HepG2 (cell line): ENCODE measurements around the gene VPS13D. TPM values are rescaled to one million over a fixed set of nuclear protein-coding genes. Genes with fewer than 3 reads are reported as not detected.

Experiments
- BCLAF1 ChIP-seq: fragments of 450-650 bp; IDR thresholded peaks from 2 replicates; pipeline ENCODE4 v1.6.1; 2017; ENCODE audit warnings: mild to moderate bottlenecking
- BORCS8-MEF2B ChIP-seq: sonication (generic); formaldehyde crosslinking; IDR thresholded peaks from 2 replicates; pipeline ENCODE4 v1.8.0; 2022; ENCODE audit warnings: mild to moderate bottlenecking, missing genetic modification reagents
- CBX1 ChIP-seq: IDR thresholded peaks from one replicate; pipeline ENCODE4 v1.6.1; 2016; ENCODE audit warnings: antibody characterized with exemption, low read depth
- CTCF ChIP-seq: sonication (generic); formaldehyde crosslinking; IDR thresholded peaks from 2 replicates; pipeline ENCODE4 v1.5.0; 2020; ENCODE audit warnings: mild to moderate bottlenecking, missing genetic modification reagents, moderate library complexity
- EP300 ChIP-seq, 3 experiments: sonication (generic) in 1 of 3; formaldehyde crosslinking in 1 of 3; IDR thresholded peaks; 2 replicates each; pipeline versions ENCODE4 v1.5.1 to v1.6.1; 2011 to 2020; ENCODE audit warnings: low read depth in 2 of 3, low read length in 2 of 3, borderline replicate concordance in 1 of 3, improper control_type of control experiment in 1 of 3, mild to moderate bottlenecking in 1 of 3, missing genetic modification reagents in 1 of 3, moderate library complexity in 1 of 3
- FOXA1 ChIP-seq, 2 experiments: fragments of 450-650 bp in 1 of 2; sonication (generic) in 1 of 2; formaldehyde crosslinking in 1 of 2; IDR thresholded peaks; 2 replicates each; pipeline versions ENCODE4 v1.4.0 to v1.6.1; 2016 to 2020; ENCODE audit warnings: missing genetic modification reagents in 1 of 2
- GMEB1 ChIP-seq: sonication (generic); formaldehyde crosslinking; IDR thresholded peaks from 2 replicates; pipeline ENCODE4 v1.5.1; 2020; ENCODE audit warnings: missing genetic modification reagents, mild to moderate bottlenecking, borderline replicate concordance
- IRF1 ChIP-seq: sonication (generic); formaldehyde crosslinking; IDR thresholded peaks from 2 replicates; pipeline ENCODE4 v1.4.0; 2020; ENCODE audit warnings: low read depth, mild to moderate bottlenecking, missing genetic modification reagents
- PTBP1 ChIP-seq: fragments of 200-400 bp; formaldehyde crosslinking; IDR thresholded peaks from 2 replicates; pipeline ENCODE4 v1.6.1; 2018; ENCODE audit warnings: low read length, low read depth; ENCODE audit not compliant: poor library complexity, severe bottlenecking
- RBAK ChIP-seq: sonication (generic); formaldehyde crosslinking; IDR thresholded peaks from 2 replicates; pipeline ENCODE4 v1.5.1; 2020; ENCODE audit warnings: mild to moderate bottlenecking, missing genetic modification reagents
- SNAPC5 ChIP-seq: sonication (generic); formaldehyde crosslinking; IDR thresholded peaks from 2 replicates; pipeline ENCODE4 v1.8.1; 2023; ENCODE audit warnings: mild to moderate bottlenecking, missing genetic modification reagents, borderline replicate concordance
- THAP9 ChIP-seq: sonication (generic); formaldehyde crosslinking; IDR thresholded peaks from 2 replicates; pipeline ENCODE4; 2020; ENCODE audit warnings: missing genetic modification reagents, mild to moderate bottlenecking, borderline replicate concordance
- XRCC5 ChIP-seq: fragments of 200-400 bp; formaldehyde crosslinking; optimal IDR thresholded peaks from 2 replicates; pipeline ENCODE3; 2017; ENCODE audit warnings: mild to moderate bottlenecking, low read length
- ZFP1 ChIP-seq: IDR thresholded peaks from 2 replicates; pipeline ENCODE4 v1.6.1; 2016
- ZNF292 ChIP-seq: sonication (generic); formaldehyde crosslinking; IDR thresholded peaks from 2 replicates; pipeline ENCODE4 v1.8.1; 2022; ENCODE audit warnings: mild to moderate bottlenecking, low read depth, missing genetic modification reagents, borderline replicate concordance
- ZNF674 ChIP-seq: sonication (generic); formaldehyde crosslinking; IDR thresholded peaks from 2 replicates; pipeline ENCODE4 v1.5.0; 2020; ENCODE audit warnings: low read depth, mild to moderate bottlenecking, missing genetic modification reagents
- ZNF713 ChIP-seq: sonication (generic); formaldehyde crosslinking; IDR thresholded peaks from 2 replicates; pipeline ENCODE4 v1.4.0; 2020; ENCODE audit warnings: mild to moderate bottlenecking, missing genetic modification reagents
- polyA plus RNA-seq, 8 experiments: library from polyadenylated mRNA; depleted of rRNA in 3 of 8; stranded (reverse) in 7 of 8; unstranded in 1 of 8; fragments of >200 nt; fragmentation: Illumina TruSeq in 4 of 8; extraction: Trizol in 4 of 8; gene quantifications; 2 replicates each; pipeline versions ENCODE4 v1.2.1 to v1.2.3, GENCODE V29; 2011 to 2016; ENCODE audit warnings: low read depth in 4 of 8, missing spikeins in 1 of 8, mixed read lengths in 1 of 8; ENCODE audit not compliant: insufficient read depth in 1 of 8
- total RNA-seq, 5 experiments: library from RNA; depleted of rRNA; stranded (reverse); fragments of >200 nt; fragmentation: Illumina TruSeq; extraction: Trizol; gene quantifications; 2 replicates each; pipeline ENCODE4 v1.2.3, GENCODE V29; 2016; ENCODE audit warnings: low read depth in 1 of 5

VPS13D gene
- total and polyA plus RNA-seq, 2 of the 13 experiments (the other 11 are each of a cell fraction or from before 2014, with no cell fraction given) = 8.6 to 13.9 TPM

GRCh38 chr1:12402159-12402673 lies 172.4 kb downstream of the VPS13D start (continued):
- TF ChIP-seq GMEB1 (CRISPR knock-in tag) (no peak), CTCF (CRISPR knock-in tag) (no peak), ZFP1 (0 out of 2 replicates have a peak, but pooled peaks have one; percentile 50), THAP9 (no peak), CBX1 (no peak), FOXA1 (IDR thresholded peaks at IDR 0.05) (peak; percentile 76), FOXA1 (CRISPR knock-in tag; IDR thresholded peaks at IDR 0.05) (peak; percentile 95), PTBP1 (no peak), RBAK (no peak), BCLAF1 (no peak), ZNF713 (no peak), SNAPC5 (CRISPR knock-in tag) (no peak), XRCC5 (no peak), IRF1 (no peak), EP300 (IDR thresholded peaks at IDR 0.05; ENCODE audit: low read depth in 2 of 2, low read length in 2 of 2) (peak in 1 of 2 experiments; percentile 98; a peak in 2 of 4 replicates), EP300 (CRISPR knock-in tag; IDR thresholded peaks at IDR 0.05; ENCODE audit: borderline replicate concordance) (peak; percentile 93), ZNF674 (CRISPR knock-in tag) (no peak), BORCS8-MEF2B (CRISPR knock-in tag) (no peak), ZNF292 (CRISPR knock-in tag) (no peak)
